Hematopoietic multipotent progenitor cell treated with erythropoietin and hydrocortisone succinate and interleukin-3 and kit ligand, for 4 days (in vitro differentiated cells): ENCODE results near the gene RBM8A.
A peak's percentile ranks its signal among the peaks of the same experiment; 100 is the strongest.

Experiments
- DNase-seq: peaks from one replicate; pipeline ENCODE4 v3.0.0-alpha.2; 2015

The RBM8A gene

DNA sequence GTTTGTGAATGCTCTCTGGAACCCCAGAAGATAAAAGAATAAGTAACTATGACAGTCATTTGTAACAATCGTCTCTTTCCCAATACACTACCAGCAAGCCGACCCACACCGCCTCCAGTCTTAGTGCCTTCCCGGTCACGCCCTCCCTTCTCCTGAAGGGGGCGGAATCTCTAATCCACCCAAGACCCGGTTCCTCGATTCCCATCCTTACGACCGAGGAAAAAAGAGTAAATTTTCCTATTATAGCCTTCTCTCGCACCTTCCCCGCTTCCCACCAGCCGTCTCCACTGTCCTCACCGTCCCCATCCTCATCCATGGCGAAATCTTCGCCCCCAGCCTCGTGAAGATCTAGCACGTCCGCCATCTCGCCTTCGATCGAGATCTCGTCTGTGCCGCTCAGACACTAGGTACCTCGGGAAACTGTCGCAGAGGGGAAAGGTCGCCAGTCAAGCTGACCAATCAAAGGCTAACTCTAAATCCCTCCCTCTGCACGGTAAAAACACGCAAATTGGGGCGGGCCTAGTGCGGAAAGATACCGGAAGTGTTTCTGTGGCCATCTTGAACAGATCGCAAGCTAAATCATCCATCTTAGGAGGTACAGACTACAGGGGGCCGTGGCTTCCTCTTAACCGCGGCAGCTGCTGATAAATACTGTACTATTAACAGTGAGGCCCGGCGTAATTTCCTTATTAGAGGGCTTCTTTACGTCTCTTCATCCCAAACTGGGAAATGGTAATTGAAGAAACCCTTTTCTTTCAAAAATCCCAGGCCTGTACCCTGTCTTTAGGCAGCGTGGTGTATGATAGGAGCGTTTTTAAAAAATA lies at the start of gene RBM8A:
TSS of gene RBM8A (minus strand) at position 422 of the 824 bp plus-strand sequence. CDS start at position 364, 58 bp downstream.
- DNase-seq, result peak; percentile 99

DNA sequence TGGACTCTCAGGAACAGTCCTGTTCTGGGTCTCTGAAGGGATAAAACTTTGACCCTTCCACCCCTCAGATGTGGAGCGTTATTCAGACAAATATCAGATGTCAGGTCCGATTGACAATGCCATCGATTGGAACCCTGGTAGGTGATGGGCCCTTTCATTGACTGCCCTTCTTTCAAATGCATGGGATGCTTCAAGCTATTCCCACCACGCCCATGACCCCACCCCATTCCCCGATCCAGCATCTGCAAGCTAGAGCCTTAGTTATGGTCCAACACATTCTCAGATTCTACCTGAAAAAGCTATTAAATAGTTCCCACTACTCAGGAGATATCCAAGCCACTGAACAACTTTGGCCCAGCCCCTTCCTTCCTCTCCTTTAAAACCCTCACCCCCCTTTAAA lies 49.7 kb upstream of the RBM8A start:
- DNase-seq, result no peak

DNA sequence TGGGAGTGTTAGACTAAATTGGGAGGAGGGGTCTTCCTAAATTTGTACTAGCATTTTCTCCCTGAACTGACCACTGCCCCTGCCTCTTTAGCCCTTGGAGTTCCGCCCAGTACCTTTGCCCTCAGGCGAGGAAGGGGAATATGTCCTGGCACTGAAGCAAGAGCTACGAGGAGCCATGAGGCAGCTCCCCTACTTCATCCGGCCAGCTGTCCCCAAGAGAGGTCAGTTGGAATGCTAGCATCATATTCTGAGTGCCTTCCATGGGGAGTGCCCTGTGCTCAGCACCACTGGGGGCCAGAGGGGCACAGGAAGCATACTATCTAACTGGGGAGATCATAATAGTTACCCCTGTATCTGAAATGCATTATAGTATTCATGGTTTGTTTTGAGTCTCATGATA lies 47.9 kb upstream of the RBM8A start:
- DNase-seq, result no peak

DNA sequence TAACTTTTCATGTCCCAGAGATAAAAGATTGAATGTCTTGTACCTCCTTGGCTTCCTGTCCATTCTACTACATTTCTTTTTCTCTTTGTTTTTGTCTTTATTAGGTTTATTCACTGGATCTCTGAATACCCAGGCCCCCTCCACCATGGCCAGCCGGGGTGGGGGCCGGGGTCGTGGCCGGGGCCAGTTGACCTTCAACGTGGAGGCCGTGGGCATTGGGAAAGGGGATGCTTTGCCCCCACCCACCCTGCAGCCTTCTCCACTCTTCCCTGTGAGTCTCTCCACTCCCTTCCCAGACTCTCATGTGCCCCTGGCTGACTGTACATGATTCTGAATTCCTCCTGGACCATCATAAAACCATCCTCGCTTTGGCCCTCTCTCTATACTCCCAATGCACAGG lies 47.4 kb upstream of the RBM8A start:
- DNase-seq, result no peak

DNA sequence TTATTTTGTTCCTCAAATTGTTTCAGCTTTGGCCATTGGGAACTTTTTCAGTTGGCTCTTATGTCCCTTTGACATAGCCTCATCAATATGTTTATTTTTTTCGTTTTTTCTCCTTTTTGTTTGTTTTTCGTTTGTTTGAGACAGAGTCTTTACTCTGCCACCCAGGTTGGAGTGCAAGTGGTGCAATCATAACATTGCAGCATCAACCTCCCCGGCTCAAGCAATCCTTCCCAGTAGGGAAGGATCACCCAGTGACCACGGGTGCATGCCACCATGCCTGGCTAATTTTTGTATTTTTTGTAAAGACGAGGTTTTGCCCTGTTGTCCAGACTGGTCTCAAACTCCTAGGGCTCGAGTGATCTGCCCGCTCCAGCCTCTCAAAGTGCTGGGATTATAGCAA lies 45.3 kb upstream of the RBM8A start:
- no peak for DNase-seq

DNA sequence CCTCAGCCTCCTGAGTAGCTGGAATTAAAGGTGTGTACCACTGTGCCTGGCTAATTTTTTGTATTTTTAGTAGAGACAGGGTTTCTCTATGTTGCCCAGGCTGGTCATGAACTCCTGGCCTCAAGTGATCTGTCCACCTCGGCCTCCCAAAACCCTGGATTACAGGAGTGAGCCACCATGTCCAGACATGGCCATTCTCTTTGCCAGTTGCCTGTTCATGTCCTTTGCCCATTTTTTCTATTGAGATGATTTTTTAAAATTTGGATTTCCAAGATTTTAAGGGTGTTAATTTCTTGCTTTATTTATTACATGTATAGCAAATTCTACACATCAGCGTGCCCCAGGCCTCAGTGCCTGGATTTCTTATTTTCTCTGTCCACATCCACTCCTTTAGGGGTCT lies 40.0 kb upstream of the RBM8A start:
- DNase-seq, result no peak

DNA sequence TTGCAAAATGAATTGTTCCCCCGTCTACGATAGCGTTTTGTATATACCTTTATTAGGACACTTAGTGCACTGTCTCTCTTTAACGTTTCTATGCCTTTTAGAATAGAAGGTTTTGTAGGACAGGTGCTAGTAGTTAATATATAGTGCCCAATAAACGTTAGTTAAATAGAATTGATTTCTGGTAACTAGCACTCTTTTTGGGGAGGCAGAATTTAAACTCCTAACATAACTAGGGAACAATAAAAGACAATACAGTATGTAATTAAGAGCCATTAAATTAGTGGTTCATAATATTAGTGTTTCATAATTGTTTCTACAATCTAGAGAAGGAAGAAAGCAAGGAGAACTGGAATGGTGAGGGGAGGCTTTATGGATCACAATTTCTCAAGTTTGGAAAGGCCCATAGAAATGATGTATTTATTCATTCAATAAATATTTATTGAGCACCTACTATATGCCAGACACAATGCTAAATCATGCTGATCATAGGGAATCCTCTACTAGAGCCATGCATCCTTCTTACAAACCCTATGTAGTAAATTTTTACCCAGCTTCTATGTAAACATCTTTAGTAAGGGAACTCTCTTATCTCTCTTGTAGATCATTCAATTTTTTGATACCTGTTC lies 37.9 kb upstream of the RBM8A start:
- DNase-seq, result no peak

DNA sequence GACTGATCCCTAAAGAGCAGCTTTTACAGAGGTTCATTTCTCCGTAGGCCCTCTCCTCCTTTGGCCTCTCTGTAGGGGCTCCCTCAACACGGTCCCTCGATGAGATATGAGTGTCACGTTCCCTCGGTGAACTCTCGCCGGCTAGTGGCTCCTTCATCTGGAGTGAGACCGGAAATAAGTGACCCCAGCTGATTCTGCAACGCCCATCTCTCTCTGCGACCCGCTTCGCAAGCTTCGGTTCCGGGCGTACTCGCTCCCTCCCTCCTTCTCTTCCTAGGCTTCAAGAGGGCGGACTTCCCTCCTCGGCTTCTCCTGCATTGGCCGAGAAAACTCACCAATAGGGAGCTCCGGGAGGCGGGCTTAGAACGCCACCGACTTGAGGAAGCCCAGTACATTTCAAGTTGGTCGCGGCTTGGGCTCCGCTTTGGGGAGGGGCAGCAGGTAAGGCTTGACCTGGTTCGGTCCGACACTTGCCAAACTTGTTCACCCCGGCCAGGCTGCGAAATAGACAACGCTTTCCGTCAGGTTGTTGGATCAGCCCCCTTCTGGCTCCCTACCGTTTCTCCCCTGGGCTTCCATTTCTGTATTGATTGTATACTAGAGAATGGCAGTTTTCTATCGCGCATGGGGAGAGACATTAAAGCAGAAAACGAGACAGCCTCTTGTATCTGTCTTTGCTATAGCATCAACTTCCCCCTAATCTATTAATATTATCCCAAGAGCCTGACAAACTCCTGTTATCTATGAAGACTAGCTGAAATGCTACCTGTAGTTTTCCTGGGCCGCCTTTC lies 37.2 kb upstream of the RBM8A start, which contains the start of the genes ANKRD34A and POLR3GL:
TSS of gene ANKRD34A (minus strand) at position 248 of the 791 bp plus-strand sequence. CDS start 2,816 bp downstream, outside the sequence.
TSS of gene POLR3GL (plus strand) at position 363 of the 791 bp plus-strand sequence. CDS start 10,176 bp downstream, outside the sequence.
- DNase-seq, result peak; percentile 99

DNA sequence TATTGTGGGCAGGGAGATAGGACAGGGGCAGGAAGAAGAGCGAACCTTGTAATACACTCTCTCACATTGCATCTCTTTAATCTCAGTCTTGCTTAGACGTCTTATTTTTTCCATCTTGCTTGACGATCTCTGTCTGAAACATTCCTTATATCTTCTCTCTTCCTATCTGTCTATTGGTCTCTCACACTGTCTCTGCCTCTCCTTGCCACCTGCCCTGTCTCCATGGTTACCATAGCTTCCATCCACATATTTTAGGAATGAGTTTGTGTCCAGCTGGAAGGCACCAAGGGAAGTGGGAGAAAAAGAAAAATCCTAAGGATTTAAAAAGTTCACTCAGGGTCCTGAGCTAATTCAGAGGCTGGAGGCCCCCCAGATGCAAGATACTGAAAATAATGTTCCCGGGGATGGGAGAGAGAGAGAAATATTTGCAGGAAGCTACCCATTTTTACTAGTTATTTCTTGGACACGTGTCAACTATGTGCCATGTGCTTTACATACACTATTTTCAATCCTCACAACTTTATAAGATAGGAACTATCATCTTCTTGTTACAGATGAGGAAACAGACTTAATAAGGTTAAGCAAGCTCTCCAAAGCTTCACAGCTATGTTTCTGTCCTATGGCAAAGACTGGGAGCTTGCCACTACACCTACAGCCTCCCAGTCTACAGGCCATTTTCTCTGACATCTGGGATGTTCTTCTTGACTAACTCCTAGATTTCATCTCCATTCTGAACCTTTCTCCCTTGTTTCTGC lies 36.2 kb upstream of the RBM8A start:
- DNase-seq, result no peak

DNA sequence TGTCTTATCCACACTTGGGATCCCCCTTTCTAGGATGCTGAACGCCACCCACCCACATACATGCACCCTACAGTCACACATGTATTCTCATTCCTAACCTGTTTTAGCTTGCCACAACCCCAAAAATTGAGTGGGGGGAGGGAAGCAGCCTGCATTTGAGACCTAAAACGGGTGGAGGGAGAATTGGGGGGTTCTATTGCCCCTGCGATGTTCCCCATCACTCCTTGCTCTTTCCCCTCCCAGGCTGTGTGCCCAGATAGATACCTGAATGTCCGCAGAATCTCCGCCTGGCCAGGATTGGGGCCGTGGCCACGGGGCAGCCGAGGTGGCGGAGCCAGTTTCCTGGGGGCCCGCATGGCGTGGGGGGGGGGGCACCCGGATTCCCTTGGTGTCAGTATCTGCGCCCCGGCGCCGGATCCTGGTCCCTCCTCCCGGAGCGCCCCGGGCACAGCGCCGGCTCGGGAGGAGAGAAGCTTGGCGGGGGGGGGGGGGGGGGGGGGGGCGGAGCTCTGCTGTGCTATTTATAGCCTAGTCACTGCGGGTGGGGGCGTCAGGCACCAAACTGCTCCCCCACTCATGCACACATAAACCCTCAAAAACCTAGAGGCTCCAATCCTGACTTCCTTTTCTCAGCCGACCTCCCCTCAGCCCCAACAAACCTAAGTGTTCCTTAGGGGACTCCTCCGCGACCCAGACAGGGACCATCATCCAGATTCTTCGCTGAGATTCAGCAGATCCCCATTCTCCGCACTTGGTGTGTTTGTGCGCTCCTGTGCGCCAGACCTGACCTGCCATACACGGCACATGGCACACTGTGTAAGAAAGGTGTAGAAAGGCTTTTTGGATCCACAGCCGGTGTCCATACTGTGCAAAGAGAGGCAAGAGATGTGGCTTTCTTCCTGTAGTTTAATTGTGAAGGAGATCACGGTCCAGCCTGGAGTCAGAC lies 35.1 kb upstream of the RBM8A start:
- peak; percentile 35 for DNase-seq

DNA sequence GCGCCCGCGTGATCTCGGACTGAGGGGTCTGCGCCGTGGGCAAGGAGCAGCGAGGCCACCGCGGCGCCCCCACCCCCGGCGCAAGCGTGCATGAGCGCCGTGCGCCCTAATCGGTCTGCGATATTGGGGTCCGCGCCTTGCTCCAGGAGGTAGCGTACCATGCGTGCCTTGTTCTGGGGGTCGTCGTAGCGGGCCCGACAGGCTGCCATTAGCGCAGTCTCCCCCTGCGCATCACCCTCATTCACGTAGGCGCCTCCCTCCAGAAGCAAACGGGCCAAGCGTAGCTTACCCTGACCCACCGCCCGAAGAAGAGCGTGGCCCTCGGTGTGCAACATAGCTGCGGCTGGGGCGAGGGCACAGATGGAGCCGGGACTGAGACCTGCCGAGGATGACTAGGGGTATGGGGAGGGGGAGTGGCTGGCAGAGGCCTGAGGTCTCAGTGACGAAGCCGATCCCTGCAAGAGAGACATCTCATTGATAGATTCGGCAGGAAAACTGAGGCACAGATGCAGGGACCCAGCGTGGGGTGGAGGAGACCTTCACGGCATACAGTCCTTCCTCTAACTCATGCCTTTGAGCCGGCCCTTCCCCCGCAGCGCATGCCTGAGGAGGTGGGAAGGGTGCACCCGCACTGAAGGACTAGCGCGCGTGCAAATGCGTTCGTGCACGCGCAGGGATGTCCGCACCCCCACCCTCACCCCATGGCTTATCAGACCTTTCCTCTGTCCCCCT lies 34.3 kb upstream of the RBM8A start:
- DNase-seq, result peak; percentile 56

DNA sequence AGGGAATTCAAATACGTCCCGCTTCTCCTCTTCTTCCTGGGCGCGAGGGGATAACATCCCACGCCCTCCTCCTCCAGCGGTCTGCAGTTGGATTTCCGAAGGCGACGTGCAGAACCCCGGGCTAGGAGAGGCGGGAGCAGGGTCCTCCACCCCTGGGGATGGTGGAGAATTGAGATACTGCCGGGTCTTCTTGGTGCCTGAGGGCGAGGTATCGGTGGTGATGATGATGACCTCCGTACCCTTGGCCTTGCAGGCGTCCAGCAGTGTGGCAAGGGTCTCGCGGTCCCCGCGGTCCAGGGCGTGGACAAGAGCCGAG lies 33.8 kb upstream of the RBM8A start:
- no peak for DNase-seq

DNA sequence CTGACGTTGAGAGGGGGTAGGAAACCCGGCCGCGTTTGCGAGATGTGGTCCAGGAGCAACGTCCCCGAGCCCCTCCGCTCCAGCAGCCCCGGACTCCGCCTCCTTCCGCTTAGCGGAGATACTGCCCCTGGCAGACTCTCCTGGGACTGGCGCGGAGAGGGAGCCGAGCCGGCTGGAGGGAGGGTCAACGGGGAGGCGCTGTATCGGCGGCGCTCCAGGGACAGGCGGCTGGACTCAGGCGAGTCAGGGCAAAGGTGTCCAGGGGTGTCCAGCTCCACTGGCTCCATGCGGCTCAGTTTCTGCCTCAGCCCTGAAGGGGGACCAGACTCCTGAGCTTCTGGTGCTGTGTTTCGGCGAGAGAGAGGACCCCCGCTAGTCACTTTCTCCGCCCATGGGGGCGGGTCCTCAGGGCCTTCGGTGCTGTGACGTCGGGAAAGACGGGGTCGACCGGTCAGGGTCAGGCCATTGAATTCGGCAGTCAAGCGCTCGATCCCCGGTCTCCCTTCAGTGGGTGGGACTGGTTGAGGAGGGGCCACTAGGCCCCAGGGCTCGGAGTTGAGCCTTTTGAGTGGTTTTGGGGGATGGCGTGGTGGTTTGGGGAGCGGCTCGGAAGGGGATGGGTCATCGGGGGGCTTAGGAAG lies 33.3 kb upstream of the RBM8A start:
- peak; percentile 89 for DNase-seq

DNA sequence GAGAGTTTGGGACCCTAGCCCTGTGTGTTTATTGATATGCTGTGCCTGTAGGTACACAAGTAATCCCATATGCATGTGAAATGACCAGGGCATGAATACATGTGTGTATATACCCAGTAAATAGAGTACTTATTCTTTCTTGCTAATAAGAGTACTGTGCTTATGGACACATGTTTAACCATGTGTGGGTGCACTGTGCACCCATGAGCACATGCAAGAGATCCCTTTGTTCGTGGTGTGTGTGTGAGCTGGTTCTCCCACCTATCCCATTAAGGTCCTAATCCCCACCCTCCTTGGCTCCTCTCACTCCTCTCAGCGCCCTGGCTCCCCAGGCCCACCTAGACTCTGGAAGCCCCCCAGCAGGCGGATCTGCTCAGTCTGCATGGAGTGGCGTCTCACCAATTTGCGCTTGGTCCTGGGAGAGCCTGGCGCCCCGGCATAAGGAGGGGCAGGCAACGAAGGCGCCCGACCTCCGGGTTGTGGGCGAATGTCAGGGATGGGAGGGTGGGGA lies 32.7 kb upstream of the RBM8A start:
- peak; percentile 18 for DNase-seq

DNA sequence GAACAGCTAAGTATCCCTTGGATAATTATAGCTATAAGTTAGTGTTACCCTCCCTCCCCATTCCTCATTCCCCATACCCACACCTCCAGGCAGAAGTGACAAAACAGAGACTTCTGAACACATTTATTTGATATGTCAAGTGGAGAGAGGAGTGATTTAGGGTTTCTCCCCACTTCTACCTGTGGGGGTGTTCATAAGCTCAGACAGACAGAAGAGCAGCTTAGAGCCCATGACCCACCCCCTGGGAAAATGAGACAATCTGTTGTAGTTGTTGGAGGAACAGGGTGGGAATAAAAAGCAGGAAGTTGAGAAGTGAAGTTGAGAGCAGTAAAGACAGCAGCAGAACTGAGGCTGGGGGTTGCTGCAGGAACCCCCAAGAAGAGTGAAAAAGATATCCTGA lies 32.0 kb upstream of the RBM8A start:
- DNase-seq, result no peak

DNA sequence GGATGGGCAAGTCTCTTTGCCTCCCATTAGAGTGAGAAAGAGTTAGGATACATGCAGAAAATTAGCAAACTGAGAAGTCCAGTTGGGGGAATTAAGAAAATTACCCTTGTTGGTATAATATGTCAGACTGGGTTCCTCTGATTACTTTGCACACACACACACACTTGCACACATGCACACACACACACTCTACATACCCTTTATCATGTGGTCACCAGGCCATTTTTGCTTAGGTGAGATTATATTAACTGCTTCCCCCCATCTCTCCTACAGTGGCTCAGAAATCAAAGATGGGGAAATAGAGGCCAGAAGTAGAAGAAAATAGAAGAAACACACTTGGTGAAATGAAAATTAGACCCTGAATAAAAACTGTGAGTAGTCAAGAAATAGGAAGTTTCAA lies 31.4 kb upstream of the RBM8A start:
- no peak for DNase-seq

DNA sequence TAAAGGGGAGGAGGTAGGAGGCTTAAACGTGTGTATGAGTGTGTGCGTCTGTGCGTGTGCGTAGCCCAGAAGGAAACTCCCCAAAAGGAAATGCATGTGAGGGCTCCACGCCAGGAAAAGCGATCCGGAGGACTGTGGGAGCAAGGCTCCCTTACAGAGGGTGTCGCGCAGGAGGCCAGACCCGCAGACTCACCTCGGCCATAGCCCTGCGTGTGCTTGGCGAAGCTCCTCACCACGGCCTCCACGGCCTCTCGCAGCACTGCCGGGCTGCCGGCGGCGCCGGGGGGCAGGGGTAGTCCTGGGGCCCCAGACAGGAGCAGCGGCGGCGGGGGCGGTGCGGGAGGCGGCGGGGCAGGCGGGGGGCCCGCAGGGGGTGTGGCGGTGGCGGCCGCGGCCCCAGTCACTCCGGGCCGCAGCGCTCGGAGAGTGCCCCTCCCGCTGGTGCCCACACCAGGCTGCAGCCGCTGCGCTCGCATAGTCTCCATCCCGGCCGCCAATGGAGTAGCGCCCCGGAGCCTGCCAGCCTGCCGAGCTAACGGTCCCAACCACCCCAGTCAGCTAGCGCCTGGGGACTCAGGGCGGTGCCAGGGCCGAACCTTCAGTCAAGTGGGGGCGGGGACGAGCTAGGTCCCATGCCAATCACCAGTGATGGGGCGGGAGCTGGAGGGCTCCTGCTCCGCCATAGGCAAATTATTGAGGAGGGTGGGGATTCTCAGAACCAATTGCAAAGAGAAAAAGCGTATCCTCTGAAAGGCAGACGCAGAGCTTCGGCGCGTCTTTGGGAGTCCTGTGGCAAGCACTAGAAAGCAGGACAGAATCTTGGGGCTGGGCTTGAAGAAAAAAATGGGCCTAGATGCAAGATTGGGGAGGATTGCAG lies 30.4 kb upstream of the RBM8A start, which contains the start of gene LIX1L:
TSS of gene LIX1L (minus strand) at position 575 of the 877 bp plus-strand sequence. CDS start at position 485, 90 bp downstream.
- peak; percentile 100 for DNase-seq

DNA sequence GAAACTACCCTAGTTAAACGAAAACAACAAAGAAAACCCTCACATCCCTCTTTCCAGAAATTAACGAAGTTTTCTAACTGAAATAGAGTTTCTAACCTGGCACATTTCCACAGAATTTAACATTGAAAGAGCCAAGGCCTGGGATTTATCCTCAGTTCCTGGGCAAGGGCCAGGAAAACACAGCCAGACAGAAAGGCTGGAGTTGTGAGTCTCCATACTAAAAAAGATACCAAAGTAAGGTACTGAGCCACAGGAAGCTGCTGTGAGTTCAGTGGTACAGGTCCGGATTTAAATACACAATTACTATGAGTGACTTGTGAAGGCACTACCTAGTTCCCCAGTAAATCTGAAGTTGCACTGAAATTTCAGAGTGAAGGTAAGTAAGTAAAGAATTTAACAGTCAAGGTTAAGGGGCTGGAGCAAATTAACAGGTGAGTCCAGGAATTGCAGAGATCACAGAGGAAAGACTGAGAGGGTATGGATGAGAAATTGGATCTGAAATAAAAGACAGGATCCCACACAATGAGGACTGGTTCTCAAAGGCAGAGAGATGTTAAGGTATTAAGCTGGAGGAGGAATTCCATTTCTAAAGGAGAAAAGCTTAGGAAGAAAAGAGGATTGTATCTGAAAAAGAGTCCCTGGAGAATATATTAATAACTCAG lies 29.6 kb upstream of the RBM8A start:
- peak; percentile 13 for DNase-seq
